ENCODE results near the gene ACHE.
A peak's percentile ranks its signal among the peaks of the same experiment; 100 is the strongest.

The ACHE gene

DNA sequence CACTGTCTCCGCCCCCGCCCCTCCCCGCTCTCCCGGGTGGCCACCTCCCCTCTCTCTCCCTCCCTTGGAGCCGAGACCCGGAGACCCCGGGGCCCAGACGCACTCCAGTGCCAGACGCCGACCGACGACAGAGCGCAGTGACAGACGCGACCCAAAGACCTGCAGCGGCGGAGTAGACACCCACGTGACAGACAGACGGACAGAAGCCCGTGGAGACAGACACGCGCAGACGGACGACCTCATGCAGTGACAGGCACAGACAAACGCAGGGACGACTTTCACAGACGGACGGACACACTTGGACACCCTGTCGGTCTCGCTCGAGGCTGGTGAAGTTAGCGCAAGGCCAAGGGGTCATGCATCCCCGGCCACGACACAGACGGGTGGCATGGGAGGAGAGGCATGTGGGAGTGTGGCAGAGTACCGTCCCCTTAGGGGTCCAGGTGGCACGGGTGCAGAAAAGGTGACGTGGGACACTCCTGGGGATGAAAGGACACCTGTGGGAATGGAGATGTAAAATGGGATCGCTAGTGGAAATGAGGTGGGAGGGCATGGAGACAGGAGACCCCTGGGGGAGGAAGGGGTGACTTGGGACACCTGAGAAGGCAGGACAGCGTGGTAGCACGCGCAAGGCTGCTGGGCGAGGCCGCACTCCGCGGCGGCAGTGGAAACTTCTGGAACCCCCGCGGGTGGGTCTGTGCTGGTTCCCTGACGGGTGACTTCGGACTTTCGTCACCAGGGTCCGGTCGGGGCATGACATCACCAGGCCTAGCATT, 456 bp upstream of the ACHE start:
- no peak for DNase-seq (ENCODE audit: low read depth)
- no peak overlapping the region for H3K4me3 ChIP-seq (replicated peaks; ENCODE audit: low read depth, low read length)
- TF ChIP-seq, protein P1, sequence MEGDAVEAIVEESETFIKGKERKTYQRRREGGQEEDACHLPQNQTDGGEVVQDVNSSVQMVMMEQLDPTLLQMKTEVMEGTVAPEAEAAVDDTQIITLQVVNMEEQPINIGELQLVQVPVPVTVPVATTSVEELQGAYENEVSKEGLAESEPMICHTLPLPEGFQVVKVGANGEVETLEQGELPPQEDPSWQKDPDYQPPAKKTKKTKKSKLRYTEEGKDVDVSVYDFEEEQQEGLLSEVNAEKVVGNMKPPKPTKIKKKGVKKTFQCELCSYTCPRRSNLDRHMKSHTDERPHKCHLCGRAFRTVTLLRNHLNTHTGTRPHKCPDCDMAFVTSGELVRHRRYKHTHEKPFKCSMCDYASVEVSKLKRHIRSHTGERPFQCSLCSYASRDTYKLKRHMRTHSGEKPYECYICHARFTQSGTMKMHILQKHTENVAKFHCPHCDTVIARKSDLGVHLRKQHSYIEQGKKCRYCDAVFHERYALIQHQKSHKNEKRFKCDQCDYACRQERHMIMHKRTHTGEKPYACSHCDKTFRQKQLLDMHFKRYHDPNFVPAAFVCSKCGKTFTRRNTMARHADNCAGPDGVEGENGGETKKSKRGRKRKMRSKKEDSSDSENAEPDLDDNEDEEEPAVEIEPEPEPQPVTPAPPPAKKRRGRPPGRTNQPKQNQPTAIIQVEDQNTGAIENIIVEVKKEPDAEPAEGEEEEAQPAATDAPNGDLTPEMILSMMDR (IDR thresholded peaks at IDR 0.05; ENCODE audit: low read length, missing control alignments): no peak

- DNase-seq (ENCODE audit: low read depth): no peak
- TF ChIP-seq, protein P1 (IDR thresholded peaks at IDR 0.05; ENCODE audit: low read length, missing control alignments): peak; percentile 66
- H3K4me3 ChIP-seq (replicated peaks; ENCODE audit: low read depth, low read length): peak overlapping the region; percentile 51
These were observed 608 bp downstream of the ACHE start for GRCh38 chr7:100894860-100895700.

DNA sequence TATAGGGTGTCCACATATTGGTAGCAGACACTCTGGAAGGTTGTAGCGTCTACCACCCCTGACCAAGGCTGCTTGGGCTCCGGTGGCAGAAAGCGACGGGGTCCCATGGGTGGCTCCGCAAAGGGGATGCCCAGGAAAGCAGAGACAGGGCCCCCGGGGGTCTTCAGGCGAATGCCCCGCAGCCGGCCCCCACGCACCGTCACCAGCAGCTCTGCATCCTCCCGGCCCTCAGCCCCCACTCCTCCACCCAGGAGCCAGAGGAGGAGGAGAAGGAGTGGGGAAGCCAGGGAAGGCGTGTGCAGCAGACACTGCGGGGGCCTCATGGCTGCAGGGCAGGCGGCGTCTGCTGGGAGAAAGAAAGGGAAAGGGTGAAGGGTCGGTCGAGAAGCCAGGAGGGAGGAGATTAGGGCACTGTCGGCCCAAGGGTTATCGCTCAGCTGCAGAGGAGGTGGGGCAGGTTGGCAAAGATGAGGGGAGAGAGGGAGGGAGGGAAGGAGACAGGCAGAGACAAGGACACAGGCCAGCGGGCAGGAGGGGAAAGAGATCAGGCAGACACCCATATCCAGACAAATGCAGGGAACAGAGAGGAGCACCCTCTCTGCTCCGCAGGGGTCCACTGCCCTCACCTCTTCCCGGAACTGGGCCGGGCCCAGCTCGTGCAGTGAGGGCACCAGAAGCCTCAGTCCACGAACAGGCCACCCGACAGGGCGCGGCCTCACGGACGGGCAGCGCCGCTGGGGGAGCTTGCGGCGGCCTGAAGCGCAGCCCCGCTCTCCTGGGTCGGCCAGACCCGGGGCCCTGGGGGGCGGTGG, 1.6 kb downstream of the ACHE start:
- DNase-seq (ENCODE audit: low read depth): no peak
- H3K4me3 ChIP-seq (replicated peaks; ENCODE audit: low read depth, low read length): peak overlapping the region; percentile 51
- TF ChIP-seq, protein P1 (IDR thresholded peaks at IDR 0.05; ENCODE audit: low read length, missing control alignments): no peak

DNA sequence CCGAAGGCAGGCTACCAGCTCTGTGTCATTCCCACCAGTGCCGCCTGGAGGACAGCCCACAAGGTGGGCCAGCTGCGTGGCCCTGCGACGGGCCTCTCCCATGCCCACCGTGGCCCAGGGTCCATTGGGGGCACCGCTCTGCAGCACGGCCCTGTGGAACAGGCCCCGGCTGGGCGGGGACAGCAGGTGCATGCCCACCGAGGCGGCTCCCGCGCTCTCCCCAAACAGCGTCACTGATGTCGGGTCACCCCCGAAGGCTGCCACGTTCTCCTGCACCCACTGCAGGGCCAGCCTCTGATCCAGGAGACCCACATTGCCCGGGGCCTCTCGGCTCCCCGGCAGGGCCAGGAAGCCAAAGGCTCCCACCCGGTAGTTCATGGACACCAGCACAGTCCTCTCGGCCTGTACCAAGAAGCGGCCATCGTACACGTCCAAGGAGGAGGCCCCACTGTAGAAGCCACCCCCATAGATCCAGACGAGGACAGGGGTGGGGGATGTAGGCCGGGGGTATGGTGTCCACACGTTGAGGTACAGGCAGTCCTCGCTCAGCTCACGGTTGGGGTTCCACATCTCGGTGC, 2.3 kb downstream of the ACHE start:
- no peak overlapping the region for H3K4me3 ChIP-seq (replicated peaks; ENCODE audit: low read depth, low read length)
- DNase-seq (ENCODE audit: low read depth): no peak
- TF ChIP-seq, protein P1 (IDR thresholded peaks at IDR 0.05; ENCODE audit: low read length, missing control alignments): no peak

- DNase-seq (ENCODE audit: low read depth): no peak
- TF ChIP-seq, protein P1 (IDR thresholded peaks at IDR 0.05; ENCODE audit: low read length, missing control alignments): no peak
- H3K4me3 ChIP-seq (replicated peaks; ENCODE audit: low read depth, low read length): no peak overlapping the region
These were observed 3.0 kb downstream of the ACHE start for GRCh38 chr7:100892364-100893317.

All from fibroblast of pulmonary artery (primary cell).